K562 (cell line): ENCODE data around the gene CD300A. TPM values are rescaled to one million over a fixed set of nuclear protein-coding genes. Genes with fewer than 3 reads are reported as not detected.
A peak's percentile ranks its signal among the peaks of the same experiment; 100 is the strongest.

Experiments used
- CLOCK ChIP-seq: fragments of 250-450 bp; sonication (Bioruptor Pico); IDR thresholded peaks from 2 replicates; pipeline ENCODE4 v1.4.0; 2020; ENCODE audit warnings: mild to moderate bottlenecking, moderate library complexity, borderline replicate concordance
- DDX20 ChIP-seq: fragments of 450-650 bp; IDR thresholded peaks from 2 replicates; pipeline ENCODE4 v1.6.1; 2016; ENCODE audit warnings: missing genetic modification characterization, low read depth, mild to moderate bottlenecking, missing compliant biosample characterization, moderate library complexity
- KAT7 ChIP-seq: sonication (generic); formaldehyde crosslinking; IDR thresholded peaks from 2 replicates; pipeline ENCODE4 v1.8.0; 2022; ENCODE audit warnings: missing genetic modification reagents, mild to moderate bottlenecking, borderline replicate concordance
- KAT8 ChIP-seq: fragments of 450-650 bp; IDR thresholded peaks from 2 replicates; pipeline ENCODE4 v1.6.1; 2016; ENCODE audit warnings: low read depth, mild to moderate bottlenecking
- MITF ChIP-seq: IDR thresholded peaks from 2 replicates; pipeline ENCODE4 v1.6.1; 2014; ENCODE audit warnings: antibody characterized with exemption
- MLX ChIP-seq, 2 experiments: fragments of 450-650 bp in 1 of 2; sonication (generic) in 1 of 2; formaldehyde crosslinking; conservative IDR thresholded peaks; 2 replicates each; pipeline versions ENCODE4 v1.4.0 to v1.8.1; 2020 to 2022; ENCODE audit warnings: mild to moderate bottlenecking in 1 of 2, missing genetic modification reagents in 1 of 2
- PBX2 ChIP-seq, 2 experiments: IDR thresholded peaks in 1 of 2; conservative IDR thresholded peaks in 1 of 2; 2 replicates each; pipeline ENCODE4 v1.6.1; 2016; ENCODE audit warnings: low read depth in 2 of 2, mild to moderate bottlenecking in 1 of 2, missing compliant biosample characterization in 1 of 2, missing genetic modification characterization in 1 of 2, moderate library complexity in 1 of 2
- POLR2AphosphoS5 ChIP-seq: IDR thresholded peaks from 2 replicates; pipeline ENCODE4 v1.6.1; 2011; ENCODE audit warnings: mild to moderate bottlenecking, low read depth, low read length, moderate library complexity; ENCODE audit not compliant: control insufficient read depth, insufficient read depth
- PYGO2 ChIP-seq: fragments of 450-650 bp; IDR thresholded peaks from 2 replicates; pipeline ENCODE4 v1.6.1; 2016; ENCODE audit warnings: mild to moderate bottlenecking, missing genetic modification characterization, moderate library complexity, missing compliant biosample characterization
- SETDB1 ChIP-seq: IDR thresholded peaks from one replicate; pipeline ENCODE4 v1.6.1; 2012; ENCODE audit warnings: low read length, control low read depth, inconsistent platforms
- SIN3B ChIP-seq: fragments of 450-650 bp; IDR thresholded peaks from 2 replicates; pipeline ENCODE4 v1.6.1; 2017; ENCODE audit warnings: low read depth, mild to moderate bottlenecking, moderate library complexity
- YBX1 ChIP-seq: fragments of 450-650 bp; IDR thresholded peaks from 2 replicates; pipeline ENCODE4 v1.7.1; 2016; ENCODE audit warnings: mild to moderate bottlenecking
- ZC3H8 ChIP-seq: fragments of 450-650 bp; IDR thresholded peaks from 2 replicates; pipeline ENCODE4 v1.6.1; 2017
- ZNF134 ChIP-seq: fragments of 250-450 bp; sonication (Bioruptor Pico); conservative IDR thresholded peaks from 2 replicates; pipeline ENCODE4 v1.4.0; 2020
- ZNF184 ChIP-seq: sonication (generic); formaldehyde crosslinking; IDR thresholded peaks from 2 replicates; pipeline ENCODE4 v1.5.0; 2020; ENCODE audit warnings: missing genetic modification reagents
- ZNF232 ChIP-seq: sonication (generic); formaldehyde crosslinking; IDR thresholded peaks from 2 replicates; pipeline ENCODE4 v1.8.0; 2022; ENCODE audit warnings: mild to moderate bottlenecking, missing genetic modification reagents
- ZNF239 ChIP-seq: fragments of 250-450 bp; sonication (Bioruptor Pico); IDR thresholded peaks from 2 replicates; pipeline ENCODE4 v1.4.0; 2020; ENCODE audit warnings: mild to moderate bottlenecking
- ZNF311 ChIP-seq: fragments of 250-450 bp; sonication (Bioruptor Pico); IDR thresholded peaks from 2 replicates; pipeline ENCODE4 v1.4.0; 2020; ENCODE audit warnings: mild to moderate bottlenecking, moderate library complexity
- ZNF507 ChIP-seq: conservative IDR thresholded peaks from 2 replicates; pipeline ENCODE4 v1.6.1; 2017; ENCODE audit warnings: missing genetic modification characterization, missing compliant biosample characterization
- ZNF561 ChIP-seq: fragments of 450-650 bp; formaldehyde crosslinking; conservative IDR thresholded peaks from 2 replicates; pipeline ENCODE4 v1.4.0; 2020; ENCODE audit warnings: mild to moderate bottlenecking, moderate library complexity
- polyA plus RNA-seq, 8 experiments: library from polyadenylated mRNA; depleted of rRNA in 4 of 8; stranded (reverse) in 5 of 8; unstranded in 3 of 8; fragments of >200 nt; fragmentation: Nextera tagmentation in 2 of 8; fragmentation: Illumina TruSeq in 1 of 8; extraction: Ambion mirVana in 2 of 8; extraction: Trizol in 1 of 8; gene quantifications; 2 replicates each; pipeline versions ENCODE4 v1.2.1 to v1.2.3, GENCODE V29; 2011 to 2014; ENCODE audit warnings: inconsistent platforms in 1 of 8, missing spikeins in 1 of 8
- total RNA-seq, 7 experiments: library from RNA; depleted of rRNA in 6 of 7; stranded (reverse); fragments of >200 nt in 6 of 7; fragmentation: Illumina TruSeq in 2 of 7; extraction: Trizol in 2 of 7; gene quantifications; 2 replicates each; pipeline versions ENCODE4 v1.2.1 to v1.2.3, GENCODE V29; 2011 to 2021; ENCODE audit warnings: low replicate concordance in 1 of 7

Gene CD300A
- total and polyA plus RNA-seq, 9 of the 15 experiments (the other 6 are each of a cell fraction or from before 2014, with no cell fraction given) = 0.21 to 1.7 (median 0.41) TPM; not detected in 1

DNA sequence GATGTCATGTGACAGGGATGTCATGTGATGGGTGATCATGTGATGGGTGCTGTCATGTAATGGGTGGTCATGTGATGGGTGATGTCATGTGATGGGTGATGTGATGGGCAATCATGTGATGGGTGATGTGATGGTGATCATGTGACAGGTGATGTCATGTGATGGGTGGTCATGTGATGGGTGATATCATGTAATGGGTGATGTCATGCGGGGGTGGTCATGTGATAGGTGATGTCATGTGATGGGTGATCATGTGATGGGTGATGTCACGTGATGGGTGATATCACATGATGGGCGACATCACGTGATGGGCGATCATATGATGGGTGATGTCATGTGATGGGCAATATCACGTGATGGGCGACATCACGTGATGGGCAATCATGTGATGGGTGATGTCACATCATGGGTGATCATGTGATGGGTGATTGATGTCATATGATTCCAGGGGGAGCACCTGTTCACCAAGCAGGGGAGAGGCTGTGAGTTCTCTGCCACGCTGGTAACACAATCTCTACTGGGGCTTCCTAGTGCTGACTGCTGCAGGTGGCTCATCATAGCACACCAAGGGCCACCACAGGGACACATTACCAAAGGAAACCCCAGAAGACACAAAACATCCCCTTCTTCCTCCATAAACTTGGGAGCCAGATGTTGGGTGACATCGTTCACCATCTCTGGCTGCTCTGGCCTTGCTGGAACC, 48.3 kb downstream of the CD300A start (continued):
- TF ChIP-seq CLOCK (CRISPR knock-in tag) (no peak), ZNF184 (no peak), PYGO2 (tag) (peak; percentile 58; the same call in 1 of the 2 replicates), MITF (peak; percentile 89), KAT7 (CRISPR knock-in tag) (no peak), ZNF311 (CRISPR knock-in tag) (no peak), SETDB1 (no peak), PBX2 (CRISPR knock-in tag; IDR thresholded peaks at IDR 0.05; ENCODE audit: low read depth) (no peak), PBX2 (tag; conservative IDR thresholded peaks at IDR 0.05; ENCODE audit: low read depth) (peak; percentile 31; the same call in 1 of the 2 replicates), YBX1 (no peak), SIN3B (0 out of 2 replicates have a peak, but pooled peaks have one; percentile 37), MLX (CRISPR knock-in tag; conservative IDR thresholded peaks at IDR 0.05) (no peak), ZNF561 (CRISPR knock-in tag) (no peak), DDX20 (tag) (no peak), ZC3H8 (no peak), ZNF507 (tag) (no peak), POLR2AphosphoS5 (no peak), ZNF239 (CRISPR knock-in tag) (no peak), ZNF134 (no peak), ZNF232 (no peak), KAT8 (no peak)
